ENCODE data around the gene LRRC72. TPM values are rescaled to one million over a fixed set of nuclear protein-coding genes. Genes with fewer than 3 reads are reported as not detected.

Gene LRRC72
- total and polyA plus RNA-seq, 4 donors: not detected

GRCh38 chr7:16599860-16600259 is 73.2 kb downstream of the LRRC72 start:
- Histone ChIP-seq H3K4me3 (no peak overlapping the region), H3K4me1 (ENCODE audit: control insufficient read depth in 5 of 5, insufficient read depth in 5 of 5, low read length in 5 of 5) (no peaks in the 10 kb centered on the region), H3K27ac (ENCODE audit: low read depth in 1 of 2, low read length in 1 of 2) (no peak overlapping the region), H3K9me3 (ENCODE audit: control insufficient read depth in 4 of 4, insufficient read depth in 3 of 4, low read length in 3 of 4) (no peaks in the 10 kb centered on the region), H3K9ac (ENCODE audit: insufficient read depth in 1 of 2, low read length in 2 of 2) (no peak overlapping the region), H3K27me3 (ENCODE audit: control insufficient read depth in 3 of 3, insufficient read depth in 3 of 3, low read length in 2 of 3) (no peaks in the 10 kb centered on the region), H3K36me3 (ENCODE audit: control insufficient read depth in 4 of 4, insufficient read depth in 4 of 4, low read length in 4 of 4) (peaks cover 9 to 31% (median 28%) of the 10 kb centered on the region in 4 donors)
- no peak for ATAC-seq (ENCODE audit: insufficient read depth, low FRiP score)
- peak in 1 of 3 donors; percentile 43 for DNase-seq
- 89 to 90% methylated on average over 7 of the region's 7 CpGs for WGBS, 2 donors
- TF ChIP-seq, protein P1, sequence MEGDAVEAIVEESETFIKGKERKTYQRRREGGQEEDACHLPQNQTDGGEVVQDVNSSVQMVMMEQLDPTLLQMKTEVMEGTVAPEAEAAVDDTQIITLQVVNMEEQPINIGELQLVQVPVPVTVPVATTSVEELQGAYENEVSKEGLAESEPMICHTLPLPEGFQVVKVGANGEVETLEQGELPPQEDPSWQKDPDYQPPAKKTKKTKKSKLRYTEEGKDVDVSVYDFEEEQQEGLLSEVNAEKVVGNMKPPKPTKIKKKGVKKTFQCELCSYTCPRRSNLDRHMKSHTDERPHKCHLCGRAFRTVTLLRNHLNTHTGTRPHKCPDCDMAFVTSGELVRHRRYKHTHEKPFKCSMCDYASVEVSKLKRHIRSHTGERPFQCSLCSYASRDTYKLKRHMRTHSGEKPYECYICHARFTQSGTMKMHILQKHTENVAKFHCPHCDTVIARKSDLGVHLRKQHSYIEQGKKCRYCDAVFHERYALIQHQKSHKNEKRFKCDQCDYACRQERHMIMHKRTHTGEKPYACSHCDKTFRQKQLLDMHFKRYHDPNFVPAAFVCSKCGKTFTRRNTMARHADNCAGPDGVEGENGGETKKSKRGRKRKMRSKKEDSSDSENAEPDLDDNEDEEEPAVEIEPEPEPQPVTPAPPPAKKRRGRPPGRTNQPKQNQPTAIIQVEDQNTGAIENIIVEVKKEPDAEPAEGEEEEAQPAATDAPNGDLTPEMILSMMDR (IDR thresholded peaks at IDR 0.05; ENCODE audit: control extremely low read depth, extremely low read depth): no peak

- H3K9me3 ChIP-seq (ENCODE audit: control insufficient read depth in 4 of 4, insufficient read depth in 3 of 4, low read length in 3 of 4): no peaks in the 10 kb centered on the region
- no peak overlapping the region for H3K4me3 ChIP-seq
- H3K36me3 ChIP-seq (ENCODE audit: control insufficient read depth in 4 of 4, insufficient read depth in 4 of 4, low read length in 4 of 4): peaks cover 12 to 38% (median 32%) of the 10 kb centered on the region in 4 donors
- H3K9ac ChIP-seq (ENCODE audit: insufficient read depth in 1 of 2, low read length in 2 of 2): no peak overlapping the region
- DNase-seq (no peak), ATAC-seq (ENCODE audit: insufficient read depth, low FRiP score) (no peak)
- H3K27me3 ChIP-seq (ENCODE audit: control insufficient read depth in 3 of 3, insufficient read depth in 3 of 3, low read length in 2 of 3): no peaks in the 10 kb centered on the region
- H3K4me1 ChIP-seq (ENCODE audit: control insufficient read depth in 5 of 5, insufficient read depth in 5 of 5, low read length in 5 of 5): no peaks in the 10 kb centered on the region
- no peak overlapping the region for H3K27ac ChIP-seq (ENCODE audit: low read depth in 1 of 2, low read length in 1 of 2)
- TF ChIP-seq, protein P1 (IDR thresholded peaks at IDR 0.05; ENCODE audit: control extremely low read depth, extremely low read depth): no peak
These were observed 77.0 kb downstream of the LRRC72 start for GRCh38 chr7:16603633-16604032.

DNA sequence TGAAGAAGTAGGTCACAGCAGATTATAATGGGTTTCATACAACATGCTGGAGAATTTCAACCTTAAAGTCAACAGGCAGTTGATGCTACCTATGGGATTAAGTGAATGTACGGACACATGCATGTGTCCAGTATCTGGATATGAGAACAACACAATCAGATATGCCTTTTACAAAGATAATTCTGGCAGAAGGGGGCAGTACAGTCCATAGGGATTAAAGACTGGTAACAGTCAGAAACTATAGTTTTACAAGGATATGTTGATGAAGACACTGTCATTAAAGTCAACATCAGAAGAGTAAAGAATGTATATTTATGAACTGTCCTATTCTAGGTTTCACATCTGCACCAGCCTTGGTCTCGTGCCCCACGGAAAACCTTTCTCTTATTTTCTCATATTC is 77.4 kb downstream of the LRRC72 start:
- no peak overlapping the region for H3K27ac ChIP-seq (ENCODE audit: low read depth in 1 of 2, low read length in 1 of 2)
- H3K9me3 ChIP-seq (ENCODE audit: control insufficient read depth in 4 of 4, insufficient read depth in 3 of 4, low read length in 3 of 4): no peaks in the 10 kb centered on the region
- WGBS, 2 donors: 94 to 99% methylated on average over 3 of the region's 3 CpGs
- peaks cover 10 to 38% (median 32%) of the 10 kb centered on the region in 4 donors for H3K36me3 ChIP-seq (ENCODE audit: control insufficient read depth in 4 of 4, insufficient read depth in 4 of 4, low read length in 4 of 4)
- no peaks in the 10 kb centered on the region for H3K27me3 ChIP-seq (ENCODE audit: control insufficient read depth in 3 of 3, insufficient read depth in 3 of 3, low read length in 2 of 3)
- no peaks in the 10 kb centered on the region for H3K4me1 ChIP-seq (ENCODE audit: control insufficient read depth in 5 of 5, insufficient read depth in 5 of 5, low read length in 5 of 5)
- TF ChIP-seq, protein P1 (IDR thresholded peaks at IDR 0.05; ENCODE audit: control extremely low read depth, extremely low read depth): no peak
- H3K4me3 ChIP-seq: no peak overlapping the region
- ATAC-seq (ENCODE audit: insufficient read depth, low FRiP score): no peak
- H3K9ac ChIP-seq (ENCODE audit: insufficient read depth in 1 of 2, low read length in 2 of 2): no peak overlapping the region
- no peak for DNase-seq

GRCh38 chr7:16606704-16607103 is 80.1 kb downstream of the LRRC72 start:
- DNase-seq: no peak
- H3K36me3 ChIP-seq (ENCODE audit: control insufficient read depth in 4 of 4, insufficient read depth in 4 of 4, low read length in 4 of 4): peaks cover 7 to 35% (median 27%) of the 10 kb centered on the region in 4 donors

More at GRCh38 chr7:16606704-16607103, 80.1 kb downstream of the LRRC72 start:
- no peaks in the 10 kb centered on the region for H3K27me3 ChIP-seq (ENCODE audit: control insufficient read depth in 3 of 3, insufficient read depth in 3 of 3, low read length in 2 of 3)
- no peak overlapping the region for H3K27ac ChIP-seq (ENCODE audit: low read depth in 1 of 2, low read length in 1 of 2)
- H3K4me3 ChIP-seq: no peak overlapping the region
- no peak overlapping the region for H3K9ac ChIP-seq (ENCODE audit: insufficient read depth in 1 of 2, low read length in 2 of 2)
- WGBS, 2 donors: 72 to 92% methylated on average over 3 of the region's 3 CpGs
- ATAC-seq (ENCODE audit: insufficient read depth, low FRiP score): no peak
- TF ChIP-seq, protein P1 (IDR thresholded peaks at IDR 0.05; ENCODE audit: control extremely low read depth, extremely low read depth): no peak
- no peaks in the 10 kb centered on the region for H3K4me1 ChIP-seq (ENCODE audit: control insufficient read depth in 5 of 5, insufficient read depth in 5 of 5, low read length in 5 of 5)
- no peaks in the 10 kb centered on the region for H3K9me3 ChIP-seq (ENCODE audit: control insufficient read depth in 4 of 4, insufficient read depth in 3 of 4, low read length in 3 of 4)

Data from lung (tissue), 12 donors.